Measurements from ENCODE around the gene PHKG2.

PHKG2 gene

DNA sequence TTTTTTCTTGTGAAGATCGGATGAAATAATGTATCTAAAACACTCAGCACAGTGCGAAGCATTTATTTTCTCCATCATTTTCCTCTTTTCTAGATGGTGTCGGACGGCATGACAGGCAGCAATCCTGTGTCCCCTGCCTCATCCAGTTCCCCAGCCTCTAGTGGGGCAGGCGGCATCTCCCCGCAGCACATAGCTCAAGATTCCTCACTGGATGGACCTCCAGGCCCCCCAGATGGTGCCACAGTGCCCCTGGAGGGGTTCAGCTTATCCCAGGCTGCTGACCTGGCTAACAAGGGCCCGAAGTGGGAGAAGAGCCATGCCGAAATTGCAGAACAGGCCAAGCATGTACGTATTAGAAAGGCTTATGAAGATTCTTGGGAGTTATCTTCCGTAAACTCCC lies 44.3 kb upstream of the PHKG2 start:
- no peak overlapping the region for H3K4me3 ChIP-seq (replicated peaks; ENCODE audit: low read depth, low read length)
- DNase-seq (ENCODE audit: extremely low read depth, low read depth): no peak
- TF ChIP-seq, protein P1, sequence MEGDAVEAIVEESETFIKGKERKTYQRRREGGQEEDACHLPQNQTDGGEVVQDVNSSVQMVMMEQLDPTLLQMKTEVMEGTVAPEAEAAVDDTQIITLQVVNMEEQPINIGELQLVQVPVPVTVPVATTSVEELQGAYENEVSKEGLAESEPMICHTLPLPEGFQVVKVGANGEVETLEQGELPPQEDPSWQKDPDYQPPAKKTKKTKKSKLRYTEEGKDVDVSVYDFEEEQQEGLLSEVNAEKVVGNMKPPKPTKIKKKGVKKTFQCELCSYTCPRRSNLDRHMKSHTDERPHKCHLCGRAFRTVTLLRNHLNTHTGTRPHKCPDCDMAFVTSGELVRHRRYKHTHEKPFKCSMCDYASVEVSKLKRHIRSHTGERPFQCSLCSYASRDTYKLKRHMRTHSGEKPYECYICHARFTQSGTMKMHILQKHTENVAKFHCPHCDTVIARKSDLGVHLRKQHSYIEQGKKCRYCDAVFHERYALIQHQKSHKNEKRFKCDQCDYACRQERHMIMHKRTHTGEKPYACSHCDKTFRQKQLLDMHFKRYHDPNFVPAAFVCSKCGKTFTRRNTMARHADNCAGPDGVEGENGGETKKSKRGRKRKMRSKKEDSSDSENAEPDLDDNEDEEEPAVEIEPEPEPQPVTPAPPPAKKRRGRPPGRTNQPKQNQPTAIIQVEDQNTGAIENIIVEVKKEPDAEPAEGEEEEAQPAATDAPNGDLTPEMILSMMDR (IDR thresholded peaks at IDR 0.05; ENCODE audit: low read depth, low read length, missing control alignments): no peak

DNA sequence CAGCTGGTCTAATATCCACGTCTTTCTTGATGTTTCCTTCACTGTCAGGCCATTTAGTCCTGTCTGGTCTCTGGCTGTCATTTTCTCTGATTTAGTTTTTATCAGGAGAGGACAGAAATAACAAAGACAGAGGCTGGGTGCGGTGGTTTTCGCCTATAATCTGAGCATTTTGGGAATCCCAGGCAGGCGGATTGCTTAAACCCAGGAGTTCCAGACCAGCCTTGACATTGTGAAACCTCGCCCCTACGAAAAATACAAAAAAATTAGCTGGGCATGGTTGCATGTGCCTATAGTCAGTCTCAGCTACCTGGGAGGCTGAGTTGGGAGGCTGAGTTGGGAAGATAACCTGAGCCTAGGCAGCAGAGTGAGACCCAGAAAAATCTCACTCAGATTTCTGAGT lies 42.2 kb upstream of the PHKG2 start:
- no peak for DNase-seq (ENCODE audit: extremely low read depth, low read depth)
- TF ChIP-seq, protein P1 (IDR thresholded peaks at IDR 0.05; ENCODE audit: low read depth, low read length, missing control alignments): no peak
- no peak overlapping the region for H3K4me3 ChIP-seq (replicated peaks; ENCODE audit: low read depth, low read length)

DNA sequence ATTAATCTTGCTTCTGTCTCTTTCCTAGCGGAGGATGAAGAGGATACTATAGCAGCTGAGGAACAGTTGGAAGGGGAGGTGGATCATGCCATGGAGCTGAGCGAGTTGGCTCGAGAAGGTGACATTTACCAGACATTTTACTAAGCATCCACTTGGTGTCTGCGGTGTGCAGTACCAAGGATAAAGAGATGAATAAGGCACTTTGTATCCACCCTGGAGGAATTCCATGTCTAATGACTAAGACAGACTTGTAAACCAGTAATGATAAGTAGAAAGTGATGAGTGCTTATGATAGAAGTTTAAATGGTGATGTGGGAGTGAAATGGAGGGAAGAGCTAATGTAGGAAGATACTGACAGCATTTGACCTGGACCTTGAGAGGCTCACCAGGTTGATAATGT lies 37.3 kb upstream of the PHKG2 start:
- no peak for DNase-seq (ENCODE audit: extremely low read depth, low read depth)
- TF ChIP-seq, protein P1 (IDR thresholded peaks at IDR 0.05; ENCODE audit: low read depth, low read length, missing control alignments): no peak
- H3K4me3 ChIP-seq (replicated peaks; ENCODE audit: low read depth, low read length): no peak overlapping the region

DNA sequence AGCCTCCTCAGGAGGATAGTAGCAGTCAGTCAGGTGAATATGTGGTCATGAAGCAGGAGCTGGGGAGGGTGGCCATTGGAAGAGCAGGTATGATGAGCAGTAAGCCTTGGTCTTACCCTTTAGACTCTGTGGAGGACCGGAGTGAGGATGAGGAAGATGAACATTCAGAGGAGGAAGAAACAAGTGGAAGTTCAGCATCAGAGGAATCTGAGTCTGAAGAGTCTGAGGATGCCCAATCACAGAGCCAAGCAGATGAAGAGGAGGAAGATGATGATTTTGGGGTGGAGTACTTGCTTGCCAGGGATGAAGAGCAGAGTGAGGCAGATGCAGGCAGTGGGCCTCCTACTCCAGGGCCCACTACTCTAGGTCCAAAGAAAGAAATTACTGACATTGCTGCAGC lies 36.5 kb upstream of the PHKG2 start:
- no peak for DNase-seq (ENCODE audit: extremely low read depth, low read depth)
- no peak overlapping the region for H3K4me3 ChIP-seq (replicated peaks; ENCODE audit: low read depth, low read length)
- TF ChIP-seq, protein P1 (IDR thresholded peaks at IDR 0.05; ENCODE audit: low read depth, low read length, missing control alignments): no peak

DNA sequence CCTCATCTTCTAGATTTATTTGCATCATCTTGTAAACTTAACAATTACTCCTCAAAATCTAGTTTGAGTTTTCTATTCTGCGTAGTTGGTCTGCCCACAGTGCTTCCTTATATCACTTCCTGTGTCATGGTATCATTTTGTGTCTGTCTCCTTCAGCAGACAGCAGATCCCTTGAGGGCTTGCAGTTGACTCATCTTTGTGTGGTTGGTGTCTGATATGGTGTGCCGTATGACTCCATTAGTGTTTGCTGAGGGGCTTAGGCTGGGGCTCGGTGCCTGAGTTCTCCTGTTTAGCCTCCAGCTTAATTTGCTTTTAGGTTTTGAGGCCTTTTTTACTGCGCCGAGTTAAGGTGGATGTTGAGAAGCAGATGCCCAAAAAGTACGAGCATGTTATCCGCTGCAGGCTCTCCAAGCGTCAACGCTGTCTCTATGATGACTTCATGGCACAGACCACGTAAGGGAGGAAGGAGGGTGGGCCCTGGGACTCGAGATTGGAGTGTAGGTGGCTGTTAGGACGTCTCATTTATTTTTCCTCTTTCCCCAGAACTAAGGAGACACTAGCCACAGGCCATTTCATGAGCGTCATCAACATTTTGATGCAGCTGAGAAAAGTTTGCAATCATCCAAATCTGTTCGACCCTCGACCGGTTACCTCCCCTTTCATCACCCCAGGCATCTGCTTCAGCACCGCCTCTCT lies 32.3 kb upstream of the PHKG2 start:
- TF ChIP-seq, protein P1 (IDR thresholded peaks at IDR 0.05; ENCODE audit: low read depth, low read length, missing control alignments): no peak
- DNase-seq (ENCODE audit: extremely low read depth, low read depth): no peak
- H3K4me3 ChIP-seq (replicated peaks; ENCODE audit: low read depth, low read length): no peak overlapping the region

DNA sequence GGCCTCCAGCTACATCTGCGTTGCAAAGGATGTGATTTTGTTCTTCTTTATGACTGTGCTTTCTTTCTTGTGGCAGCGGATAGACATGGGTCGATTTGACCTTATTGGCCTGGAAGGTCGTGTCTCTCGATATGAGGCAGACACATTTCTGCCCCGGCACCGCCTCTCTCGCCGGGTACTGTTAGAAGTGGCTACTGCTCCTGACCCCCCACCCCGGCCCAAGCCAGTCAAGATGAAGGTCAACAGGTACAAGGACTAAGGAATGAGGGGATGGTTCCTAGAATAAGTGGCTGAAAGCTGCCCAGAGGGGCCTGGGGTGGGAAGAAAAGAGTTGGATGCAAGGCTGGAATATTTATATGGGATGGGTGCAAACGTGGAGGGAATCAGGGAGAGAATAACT lies 28.1 kb upstream of the PHKG2 start:
- TF ChIP-seq, protein P1 (IDR thresholded peaks at IDR 0.05; ENCODE audit: low read depth, low read length, missing control alignments): no peak
- no peak for DNase-seq (ENCODE audit: extremely low read depth, low read depth)
- no peak overlapping the region for H3K4me3 ChIP-seq (replicated peaks; ENCODE audit: low read depth, low read length)

DNA sequence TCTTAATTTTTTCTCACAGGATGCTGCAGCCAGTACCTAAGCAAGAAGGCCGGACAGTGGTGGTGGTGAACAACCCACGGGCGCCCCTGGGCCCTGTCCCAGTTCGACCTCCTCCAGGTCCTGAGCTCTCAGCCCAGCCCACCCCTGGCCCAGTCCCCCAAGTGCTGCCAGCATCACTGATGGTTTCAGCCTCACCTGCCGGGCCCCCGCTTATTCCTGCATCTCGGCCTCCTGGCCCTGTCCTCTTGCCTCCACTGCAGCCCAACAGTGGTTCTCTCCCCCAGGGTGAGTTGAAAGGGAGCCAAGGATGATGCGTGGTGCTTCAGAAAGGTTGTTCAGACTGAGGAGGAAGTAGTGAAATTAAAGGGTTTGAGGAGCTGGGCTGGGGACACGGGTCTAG lies 27.5 kb upstream of the PHKG2 start:
- no peak for DNase-seq (ENCODE audit: extremely low read depth, low read depth)
- TF ChIP-seq, protein P1 (IDR thresholded peaks at IDR 0.05; ENCODE audit: low read depth, low read length, missing control alignments): no peak
- H3K4me3 ChIP-seq (replicated peaks; ENCODE audit: low read depth, low read length): no peak overlapping the region
